Neutrophil (primary cell): Measurements from ENCODE around the gene KAT5.

Experiments used
- H3K27ac ChIP-seq: fragments of 200-600 bp; sonication (generic); 2 replicates; pipeline ENCODE4 v1.5.1; 2016; ENCODE audit warnings: mild to moderate bottlenecking, moderate library complexity
- H3K27me3 ChIP-seq: fragments of 200-600 bp; sonication (generic); 2 replicates; pipeline ENCODE4 v1.6.0; 2016; ENCODE audit warnings: mild to moderate bottlenecking
- H3K36me3 ChIP-seq: fragments of 200-600 bp; sonication (generic); 2 replicates; pipeline ENCODE4 v1.5.1; 2017
- H3K4me1 ChIP-seq, 2 experiments: fragments of 200-600 bp in 1 of 2; sonication (generic) in 1 of 2; 1 replicate in 1 of 2; 2 replicates in 1 of 2; pipeline versions ENCODE4 v1.5.1 to v1.6.1; 2013 to 2016; ENCODE audit warnings: low read depth in 1 of 2, low read length in 1 of 2, mild to moderate bottlenecking in 1 of 2, moderate library complexity in 1 of 2; ENCODE audit not compliant: control insufficient read depth in 1 of 2, insufficient read depth in 1 of 2
- H3K4me3 ChIP-seq, 2 experiments: fragments of 200-600 bp in 1 of 2; sonication (generic) in 1 of 2; 1 replicate in 1 of 2; 2 replicates in 1 of 2; pipeline ENCODE4 v1.5.1; 2013 to 2016; ENCODE audit warnings: low read depth in 1 of 2, low read length in 1 of 2, mild to moderate bottlenecking in 1 of 2, moderate library complexity in 1 of 2
- H3K9me3 ChIP-seq: fragments of 200-600 bp; sonication (generic); 2 replicates; pipeline ENCODE4 v1.5.1; 2016
- CTCF ChIP-seq: fragments of 200-600 bp; sonication (generic); IDR thresholded peaks from 2 replicates; pipeline ENCODE4 v1.5.1; 2016; ENCODE audit warnings: antibody characterized with exemption

The KAT5 gene

GRCh38 chr11:65739022-65739421 is 27.0 kb downstream of the KAT5 start:
- no peaks in the 10 kb centered on the region for H3K9me3 ChIP-seq
- no peak for TF ChIP-seq CTCF
- H3K4me3 ChIP-seq = no peak overlapping the region
- H3K36me3 ChIP-seq = no peaks in the 10 kb centered on the region
- H3K4me1 ChIP-seq = peaks cover 0 to 3% of the 10 kb centered on the region in 2 experiments
- no peaks in the 10 kb centered on the region for H3K27me3 ChIP-seq
- H3K27ac ChIP-seq = no peak overlapping the region

- Histone ChIP-seq H3K36me3 (no peaks in the 10 kb centered on the region), H3K4me3 (no peak overlapping the region), H3K27me3 (no peaks in the 10 kb centered on the region), H3K4me1 (peaks cover 0 to 7% of the 10 kb centered on the region in 2 experiments), H3K27ac (no peak overlapping the region), H3K9me3 (no peaks in the 10 kb centered on the region)
- no peak for TF ChIP-seq CTCF
Measured at GRCh38 chr11:65741185-65741584, 29.1 kb downstream of the KAT5 start.

GRCh38 chr11:65742353-65742752 is 30.3 kb downstream of the KAT5 start:
- no peak overlapping the region for H3K4me3 ChIP-seq
- H3K27me3 ChIP-seq = no peaks in the 10 kb centered on the region
- H3K4me1 ChIP-seq = peaks cover 0 to 7% of the 10 kb centered on the region in 2 experiments
- no peaks in the 10 kb centered on the region for H3K36me3 ChIP-seq
- no peak overlapping the region for H3K27ac ChIP-seq
- no peak for TF ChIP-seq CTCF
- no peaks in the 10 kb centered on the region for H3K9me3 ChIP-seq

- no peak for TF ChIP-seq CTCF
- H3K4me3 ChIP-seq = no peak overlapping the region
- no peaks in the 10 kb centered on the region for H3K9me3 ChIP-seq
- H3K36me3 ChIP-seq = no peaks in the 10 kb centered on the region
- peaks cover 0 to 7% of the 10 kb centered on the region in 2 experiments for H3K4me1 ChIP-seq
- H3K27ac ChIP-seq = no peak overlapping the region
- no peaks in the 10 kb centered on the region for H3K27me3 ChIP-seq
Measured at GRCh38 chr11:65743681-65744025, 31.6 kb downstream of the KAT5 start.

- no peaks in the 10 kb centered on the region for H3K9me3 ChIP-seq
- no peaks in the 10 kb centered on the region for H3K36me3 ChIP-seq
- peaks cover 0 to 7% of the 10 kb centered on the region in 2 experiments for H3K4me1 ChIP-seq
- no peak overlapping the region for H3K27ac ChIP-seq
- no peak overlapping the region for H3K4me3 ChIP-seq
- TF ChIP-seq CTCF = no peak
- H3K27me3 ChIP-seq = no peaks in the 10 kb centered on the region
Measured at GRCh38 chr11:65744026-65744698, 32.1 kb downstream of the KAT5 start.
